Cardiac fibroblast (primary cell): ENCODE data around the gene WNT8B.

ENCODE experiments used
- DNase-seq, 2 donors: peaks; one replicate each; pipeline versions ENCODE4 v3.0.0 to v3.0.0-alpha.2; 2010; ENCODE audit warnings: low read depth in 2 of 2
- H3K4me3 ChIP-seq, 2 donors: replicated peaks in 1 of 2; 1 replicate in 1 of 2; 2 replicates in 1 of 2; pipeline ENCODE4 v1.5.1; 2011; ENCODE audit warnings: low read depth in 2 of 2, low read length in 2 of 2, mild to moderate bottlenecking in 2 of 2, moderate library complexity in 1 of 2
- CTCF ChIP-seq: IDR thresholded peaks from one replicate; pipeline ENCODE4 v1.5.1; 2011; ENCODE audit warnings: low read depth, mild to moderate bottlenecking, low read length, inconsistent platforms

Gene WNT8B

DNA sequence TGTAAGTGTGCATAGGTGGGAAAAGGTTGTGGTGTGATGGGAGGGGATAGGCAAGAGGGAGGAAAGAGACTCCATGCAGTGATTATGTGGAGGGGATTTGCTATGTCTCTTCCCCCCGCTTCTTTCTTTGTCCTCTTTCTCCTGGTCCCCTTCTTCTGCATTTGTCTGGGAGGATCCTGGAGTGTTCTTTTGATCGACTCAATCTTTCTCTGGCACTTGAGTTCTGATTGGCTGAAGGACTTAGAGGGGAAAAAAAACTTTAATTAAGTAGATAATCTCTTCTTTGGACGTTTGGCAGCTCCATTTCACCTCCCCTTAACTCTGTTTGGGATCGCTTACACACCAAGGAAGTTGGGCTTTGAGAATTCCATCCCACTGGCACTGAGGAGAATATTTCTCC, at the start of gene WNT8B:
TSS of gene WNT8B (plus strand) at position 301 of the 400 bp plus-strand sequence. CDS start 160 bp downstream, outside the sequence.
- H3K4me3 ChIP-seq = no peak within 1 kb of the TSS
- no peak for TF ChIP-seq CTCF
- no peak for DNase-seq

DNA sequence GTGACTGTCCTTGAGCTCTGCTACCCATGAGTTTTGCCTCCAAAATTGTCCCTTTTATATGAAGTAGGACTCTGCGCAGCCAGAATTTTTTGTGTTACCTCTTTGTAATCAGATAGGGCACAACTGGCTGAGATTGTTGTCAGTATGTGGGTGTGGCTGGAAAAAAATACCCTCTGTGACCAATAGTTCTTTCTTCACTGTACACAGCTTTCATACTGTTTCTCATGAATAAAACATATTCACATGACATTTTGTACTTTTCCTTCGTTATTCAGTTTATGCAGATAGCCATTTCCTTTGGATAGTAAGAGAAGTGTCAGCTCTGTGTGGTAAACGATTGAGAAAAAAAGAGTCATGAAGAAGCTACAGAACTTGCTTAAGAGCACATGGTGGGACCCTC, 49.6 kb upstream of the WNT8B start:
- no peak overlapping the region for H3K4me3 ChIP-seq
- TF ChIP-seq CTCF = no peak
- no peak for DNase-seq

- no peak for DNase-seq
- H3K4me3 ChIP-seq = no peak overlapping the region
- TF ChIP-seq CTCF = no peak
Measured at GRCh38 chr10:100419911-100420449, 42.8 kb upstream of the WNT8B start.

DNA sequence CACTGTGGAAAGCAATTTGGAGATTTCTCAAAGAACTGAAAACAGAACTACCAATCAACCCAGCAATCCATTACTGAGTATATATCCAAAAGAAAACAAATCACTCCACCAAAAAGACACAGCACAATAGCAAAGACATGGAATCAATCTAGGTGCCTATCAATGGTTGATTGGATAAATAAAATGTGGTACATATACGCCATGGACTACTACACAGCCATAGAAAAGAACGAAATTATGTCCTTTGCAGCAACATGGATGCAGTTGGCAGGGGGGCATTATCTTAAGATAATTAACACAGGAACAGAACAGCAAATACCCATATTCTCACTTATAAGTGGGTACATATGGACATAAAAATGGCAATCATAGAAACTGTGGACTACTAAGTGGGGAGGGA, 35.4 kb upstream of the WNT8B start:
- H3K4me3 ChIP-seq = no peak overlapping the region
- DNase-seq = no peak
- TF ChIP-seq CTCF = no peak

GRCh38 chr10:100433253-100434240, 29.3 kb upstream of the WNT8B start:
- DNase-seq = peak; percentile 94 to 97
- peak; percentile 96 for TF ChIP-seq CTCF
- no peak overlapping the region for H3K4me3 ChIP-seq

- no peak for DNase-seq
Measured at GRCh38 chr10:100436255-100436654, 26.6 kb upstream of the WNT8B start.

More at GRCh38 chr10:100436255-100436654, 26.6 kb upstream of the WNT8B start:
- no peak overlapping the region for H3K4me3 ChIP-seq
- TF ChIP-seq CTCF = no peak
